MCF 10A (cell line): ENCODE results near the gene POTEM. TPM values are rescaled to one million over a fixed set of nuclear protein-coding genes. Genes with fewer than 3 reads are reported as not detected.
"Not testable (repeated sequence)": the region's sequence is repeated elsewhere in the genome, so short reads cannot be mapped to it uniquely, and the experiment has no call there.

ENCODE experiments used
- BruUV-seq: library from RNA; stranded (reverse); fragments of 400-500 nt; replicated peaks from 2 replicates; lab custom pipeline; 2021; lab: Mats Ljungman, UMichigan
- CTCF ChIA-PET: fragments of 300-600 bp; sonication (Branson Sonifier 250); formaldehyde crosslinking; extraction: SDS; loops from one replicate; lab custom pipeline; 2021; ENCODE audit warnings: antibody characterized with exemption, inconsistent platforms; lab: Yijun Ruan, JAX
- POLR2A ChIA-PET: fragments of 300-600, 350-650 bp; sonication (Branson Sonifier 250); formaldehyde crosslinking; extraction: SDS; loops from one replicate; lab custom pipeline; 2020; ENCODE audit warnings: antibody characterized with exemption, inconsistent platforms; lab: Yijun Ruan, JAX
- DNase-seq: peaks from one replicate; pipeline ENCODE4 v3.0.0-alpha.2; 2018; ENCODE audit not compliant: unreplicated experiment
- H3K27ac Mint-ChIP-seq: one replicate; pipeline ENCODE4 v1.8.0; 2022; ENCODE audit warnings: mild to moderate bottlenecking, low read depth, mixed read lengths; ENCODE audit not compliant: unreplicated experiment
- H3K27me3 Mint-ChIP-seq: one replicate; pipeline ENCODE4 v1.8.0; 2022; ENCODE audit warnings: mixed read lengths; ENCODE audit not compliant: insufficient read depth, unreplicated experiment
- H3K36me3 Mint-ChIP-seq: one replicate; pipeline ENCODE4 v1.8.0; 2022; ENCODE audit warnings: mild to moderate bottlenecking, moderate library complexity, mixed read lengths; ENCODE audit not compliant: insufficient read depth, unreplicated experiment
- H3K4me1 Mint-ChIP-seq: one replicate; pipeline ENCODE4 v1.8.0; 2022; ENCODE audit warnings: mixed read lengths; ENCODE audit not compliant: insufficient read depth, unreplicated experiment
- H3K4me3 Mint-ChIP-seq: one replicate; pipeline ENCODE4 v1.8.0; 2022; ENCODE audit warnings: mild to moderate bottlenecking, moderate library complexity, mixed read lengths; ENCODE audit not compliant: unreplicated experiment
- H3K9me3 Mint-ChIP-seq: one replicate; pipeline ENCODE4 v1.8.0; 2022; ENCODE audit warnings: mixed read lengths; ENCODE audit not compliant: unreplicated experiment
- intact Hi-C: fragments of 100-400 bp; cut with micrococcal nuclease; formaldehyde crosslinking; loops from 2 replicates; pipeline ENCODE4 v1.14.1; 2022
- total RNA-seq: library from RNA; stranded (reverse); gene quantifications from 2 replicates; pipeline ENCODE4 v1.2.3, GENCODE V29; 2022

POTEM gene
- total RNA-seq, 1 experiment from 2014 or later = not detected

DNA sequence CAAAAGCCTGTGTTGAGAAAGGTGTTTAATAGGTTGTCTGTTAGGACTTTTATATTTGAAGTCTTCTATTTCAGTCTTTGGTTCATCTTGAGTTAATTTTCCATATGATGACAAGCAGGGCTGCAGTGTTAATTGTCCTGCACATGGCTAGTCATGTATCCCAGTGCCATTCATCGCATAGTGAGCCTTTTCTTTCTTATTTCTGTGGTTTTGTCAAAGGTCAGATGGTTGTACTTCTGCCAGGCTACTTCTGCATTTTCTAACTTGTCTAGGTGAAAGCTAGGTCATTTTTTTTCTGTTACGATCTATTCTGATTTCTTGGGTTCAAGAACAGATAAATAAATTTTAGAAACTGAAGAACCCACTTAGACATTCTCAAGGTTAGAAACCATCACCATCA is 5.7 kb upstream of the POTEM start:
- BruUV-seq, DNase-seq, H3K4me3 Mint-ChIP-seq, POLR2A ChIA-PET, H3K27ac Mint-ChIP-seq, H3K36me3 Mint-ChIP-seq, intact Hi-C loops, H3K9me3 Mint-ChIP-seq, H3K4me1 Mint-ChIP-seq, CTCF ChIA-PET, H3K27me3 Mint-ChIP-seq: not testable (repeated sequence)

DNA sequence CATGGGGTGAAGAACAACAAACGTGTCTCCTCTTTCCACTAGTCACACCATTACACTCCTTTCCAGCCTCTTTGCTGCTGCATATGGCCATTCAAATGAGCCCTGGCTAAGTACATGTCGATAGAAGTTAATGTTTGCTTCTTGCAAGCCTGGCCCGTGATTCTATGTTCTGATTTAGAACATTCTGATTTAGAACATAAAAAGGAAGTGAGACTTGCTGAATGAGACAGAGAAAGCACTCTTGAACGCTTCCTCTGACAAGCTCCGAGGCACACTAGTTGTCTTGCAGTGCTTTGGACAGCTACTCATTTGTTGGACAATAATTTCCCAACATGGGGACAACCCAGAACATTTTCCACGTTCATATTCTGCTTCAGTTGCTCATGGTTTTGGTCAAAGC is 5.1 kb upstream of the POTEM start:
- H3K27me3 Mint-ChIP-seq, DNase-seq, intact Hi-C loops, BruUV-seq, POLR2A ChIA-PET, H3K36me3 Mint-ChIP-seq, CTCF ChIA-PET, H3K4me1 Mint-ChIP-seq, H3K27ac Mint-ChIP-seq, H3K4me3 Mint-ChIP-seq, H3K9me3 Mint-ChIP-seq: not testable (repeated sequence)

DNA sequence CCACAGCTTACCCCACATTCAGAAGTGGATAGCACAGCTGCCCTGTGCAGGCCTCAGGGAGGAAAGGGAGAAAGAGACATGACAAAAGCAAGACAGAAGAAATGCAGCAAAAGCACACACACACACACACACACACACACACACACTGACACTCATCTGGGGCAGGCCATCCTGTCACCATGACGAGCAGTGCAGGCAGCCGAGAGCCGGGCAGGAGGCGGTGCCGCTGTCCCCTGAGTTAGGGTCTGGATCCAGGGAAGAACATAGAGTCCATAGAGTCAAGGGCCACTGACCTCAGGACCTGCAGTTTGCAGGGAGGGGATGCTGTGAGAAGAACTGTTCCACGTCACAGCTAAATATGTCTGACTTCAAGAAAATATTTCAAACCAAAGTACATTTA is 4.0 kb upstream of the POTEM start:
- BruUV-seq, POLR2A ChIA-PET, H3K27me3 Mint-ChIP-seq, H3K9me3 Mint-ChIP-seq, DNase-seq, H3K36me3 Mint-ChIP-seq, H3K27ac Mint-ChIP-seq, CTCF ChIA-PET, intact Hi-C loops, H3K4me1 Mint-ChIP-seq, H3K4me3 Mint-ChIP-seq: not testable (repeated sequence)

DNA sequence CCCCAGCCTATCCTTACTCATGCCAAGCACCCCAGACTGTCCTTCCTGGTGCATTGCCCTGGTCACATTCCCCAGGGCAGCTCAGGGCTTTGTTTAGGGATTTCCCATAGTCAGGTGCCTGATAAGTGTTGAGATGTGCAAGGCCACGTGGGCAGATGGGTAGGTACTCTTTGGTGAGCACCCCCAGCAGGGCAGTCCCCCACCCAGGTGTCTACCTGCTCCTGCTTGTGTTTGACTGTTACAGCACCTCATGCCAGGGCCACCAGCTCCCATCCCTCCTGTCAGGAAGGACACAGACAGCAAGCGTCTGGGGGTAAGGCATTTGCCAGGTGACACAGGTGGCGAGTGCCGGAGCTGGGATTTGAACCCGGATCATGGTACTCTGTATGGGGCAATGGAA is 2.4 kb upstream of the POTEM start:
- BruUV-seq, CTCF ChIA-PET, H3K9me3 Mint-ChIP-seq, H3K4me3 Mint-ChIP-seq, DNase-seq, H3K27ac Mint-ChIP-seq, H3K4me1 Mint-ChIP-seq, intact Hi-C loops, H3K36me3 Mint-ChIP-seq, H3K27me3 Mint-ChIP-seq, POLR2A ChIA-PET: not testable (repeated sequence)

DNA sequence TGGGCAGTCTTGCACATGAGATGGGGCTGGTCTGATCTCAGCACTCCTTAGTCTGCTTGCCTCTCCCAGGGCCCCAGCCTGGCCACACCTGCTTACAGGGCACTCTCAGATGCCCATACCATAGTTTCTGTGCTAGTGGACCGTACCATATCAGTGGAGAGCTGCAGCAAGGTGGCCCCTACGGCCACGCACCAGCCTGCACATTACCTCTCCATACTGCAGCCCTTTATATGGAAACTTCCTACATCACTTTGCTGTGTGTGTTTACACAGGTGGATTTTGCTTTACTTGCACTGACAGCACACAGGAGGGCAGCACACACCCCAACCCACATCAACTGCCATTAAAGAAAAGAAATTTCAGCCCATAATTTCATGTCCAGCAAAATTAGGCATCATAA is 35.3 kb downstream of the POTEM start:
- CTCF ChIA-PET, BruUV-seq, POLR2A ChIA-PET, H3K36me3 Mint-ChIP-seq, intact Hi-C loops, H3K4me3 Mint-ChIP-seq, H3K27ac Mint-ChIP-seq, H3K9me3 Mint-ChIP-seq, H3K4me1 Mint-ChIP-seq, DNase-seq, H3K27me3 Mint-ChIP-seq: not testable (repeated sequence)

DNA sequence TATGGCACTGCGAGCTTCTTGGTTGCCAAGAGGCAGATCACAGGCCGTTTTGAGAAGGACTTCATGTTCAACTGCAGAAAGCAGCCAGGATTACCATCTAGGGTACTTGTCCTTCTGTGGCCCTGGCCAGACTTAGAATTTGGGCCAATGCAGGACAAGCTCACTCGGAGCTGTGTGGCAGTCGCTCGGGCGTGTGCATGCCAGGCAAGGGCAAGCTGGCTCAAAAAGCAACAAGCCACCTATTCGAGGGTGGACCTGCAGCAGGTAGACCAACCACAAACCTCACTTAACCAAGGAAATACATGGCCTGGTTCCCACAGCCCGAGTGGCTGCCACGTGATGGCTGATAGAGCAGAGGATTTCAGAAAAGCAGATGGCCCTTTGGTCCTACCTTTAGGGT is 39.3 kb downstream of the POTEM start:
- H3K36me3 Mint-ChIP-seq, BruUV-seq, intact Hi-C loops: not testable (repeated sequence)

DNA sequence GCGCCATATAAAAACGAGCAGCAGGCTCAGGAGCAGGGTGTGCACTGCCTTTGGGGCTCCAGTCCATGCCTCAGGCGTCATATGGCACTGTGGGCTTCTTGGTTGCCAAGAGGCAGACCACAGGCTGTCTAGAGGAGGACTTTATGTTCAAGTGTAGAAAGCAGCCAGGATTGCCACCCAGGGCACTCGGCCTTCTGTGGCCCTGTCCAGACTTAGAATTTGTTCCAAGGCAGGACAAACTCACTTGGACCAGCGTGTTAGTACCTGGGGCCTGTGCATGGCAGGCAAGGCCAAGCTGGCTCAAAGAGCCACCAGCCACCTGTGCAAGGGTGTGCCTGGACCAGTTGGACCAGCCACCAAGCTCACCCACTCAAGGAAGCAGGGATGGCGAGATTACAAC is 40.4 kb downstream of the POTEM start:
- H3K4me3 Mint-ChIP-seq, H3K27me3 Mint-ChIP-seq, H3K4me1 Mint-ChIP-seq, H3K9me3 Mint-ChIP-seq, H3K27ac Mint-ChIP-seq, CTCF ChIA-PET, POLR2A ChIA-PET, H3K36me3 Mint-ChIP-seq, BruUV-seq, intact Hi-C loops, DNase-seq: not testable (repeated sequence)

More for the DNA sequence above, 39.3 kb downstream of the POTEM start:
- H3K27me3 Mint-ChIP-seq, DNase-seq, POLR2A ChIA-PET, H3K9me3 Mint-ChIP-seq, H3K4me1 Mint-ChIP-seq, H3K4me3 Mint-ChIP-seq, H3K27ac Mint-ChIP-seq, CTCF ChIA-PET: not testable (repeated sequence)

DNA sequence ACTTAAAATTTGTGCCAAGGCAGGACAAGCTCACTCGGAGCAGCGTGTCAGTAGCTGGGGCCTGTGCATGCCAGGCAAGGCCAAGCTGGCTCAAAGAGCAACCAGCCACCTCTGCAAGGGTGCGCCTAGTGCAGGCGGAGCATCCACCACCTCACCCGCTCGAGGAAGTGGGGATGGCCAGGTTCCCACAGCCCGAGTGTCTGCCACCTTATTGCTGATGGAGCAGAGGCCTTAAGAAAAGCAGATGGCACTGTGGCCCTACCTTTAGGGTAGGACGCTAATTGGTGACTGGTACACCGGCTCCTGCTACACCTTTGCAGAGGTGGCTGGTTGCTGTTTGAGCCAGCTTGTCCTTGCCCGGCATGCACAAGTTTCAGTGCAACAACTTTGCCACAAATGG is 43.8 kb downstream of the POTEM start:
- CTCF ChIA-PET, POLR2A ChIA-PET, DNase-seq, H3K4me3 Mint-ChIP-seq, H3K36me3 Mint-ChIP-seq, H3K27me3 Mint-ChIP-seq, BruUV-seq, H3K27ac Mint-ChIP-seq, H3K9me3 Mint-ChIP-seq, intact Hi-C loops, H3K4me1 Mint-ChIP-seq: not testable (repeated sequence)

DNA sequence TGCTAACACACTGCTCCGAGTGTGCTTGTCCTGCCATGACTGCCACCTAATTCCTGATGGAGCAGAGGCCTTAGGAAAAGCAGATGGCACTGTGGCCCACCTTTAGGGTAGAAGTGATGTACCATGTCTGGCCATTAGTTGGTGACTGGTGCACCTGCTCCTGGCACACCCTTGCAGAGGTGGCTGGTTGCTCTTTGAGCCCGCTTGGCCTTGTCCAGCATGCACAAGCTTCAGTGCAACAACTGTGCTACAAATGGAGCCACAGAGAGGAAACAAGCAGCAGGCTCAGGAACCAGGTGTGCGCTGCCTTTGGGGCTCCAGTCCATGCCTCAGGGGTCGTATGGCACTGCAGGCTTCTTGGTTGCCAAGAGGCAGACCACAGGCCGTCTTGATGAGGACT is 44.5 kb downstream of the POTEM start:
- BruUV-seq, H3K9me3 Mint-ChIP-seq, POLR2A ChIA-PET, H3K4me3 Mint-ChIP-seq, intact Hi-C loops, H3K27me3 Mint-ChIP-seq, DNase-seq, H3K4me1 Mint-ChIP-seq, H3K27ac Mint-ChIP-seq, H3K36me3 Mint-ChIP-seq, CTCF ChIA-PET: not testable (repeated sequence)

DNA sequence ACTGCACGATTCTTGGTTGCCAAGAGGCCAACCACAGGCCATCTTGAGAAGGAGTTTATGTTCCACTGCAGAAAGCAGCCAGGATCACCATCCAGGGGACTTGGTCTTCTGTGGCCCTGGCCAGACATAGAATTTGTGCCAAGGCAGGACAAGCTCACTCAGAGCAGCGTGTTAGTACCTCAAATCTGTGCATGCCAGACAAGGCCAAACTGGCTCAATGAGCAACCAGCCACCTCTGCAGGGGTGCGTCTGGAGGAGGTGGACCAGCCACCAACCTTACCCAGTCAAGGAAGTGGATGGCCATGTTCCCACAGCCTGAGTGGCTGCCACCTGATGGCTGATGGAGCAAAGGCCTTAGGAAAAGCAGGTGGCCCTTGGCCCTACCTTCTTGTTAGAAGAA is 48.0 kb downstream of the POTEM start:
- H3K9me3 Mint-ChIP-seq, H3K27me3 Mint-ChIP-seq, CTCF ChIA-PET, H3K27ac Mint-ChIP-seq, H3K4me3 Mint-ChIP-seq, BruUV-seq, H3K36me3 Mint-ChIP-seq, DNase-seq, intact Hi-C loops, POLR2A ChIA-PET, H3K4me1 Mint-ChIP-seq: not testable (repeated sequence)
